ENCODE data around the gene SLC22A23. TPM values are rescaled to one million over a fixed set of nuclear protein-coding genes. Genes with fewer than 3 reads are reported as not detected.

The SLC22A23 gene
- total RNA-seq, 1 experiment from 2014 or later = 6.8 TPM

- Histone ChIP-seq H3K27me3 (ENCODE audit: insufficient read depth, low read length) (no peaks in the 10 kb centered on the region), H3K4me2 (ENCODE audit: insufficient read depth, insufficient read length, low read length) (no peak overlapping the region), H2BK12ac (ENCODE audit: insufficient read length, low read depth, low read length) (no peak overlapping the region), H2BK120ac (ENCODE audit: low read depth, low read length, poor library complexity, severe bottlenecking) (no peak overlapping the region), H4K8ac (replicated peaks; ENCODE audit: insufficient read length, low read depth, low read length) (no peak overlapping the region), H3K79me2 (ENCODE audit: insufficient read depth, low read length) (no peaks in the 10 kb centered on the region), H3K9me3 (ENCODE audit: control insufficient read depth, low read depth, low read length) (no peaks in the 10 kb centered on the region), H3T11ph (ENCODE audit: low read length) (no peak overlapping the region), H2BK15ac (ENCODE audit: low read depth, low read length) (no peak overlapping the region), H3K23me2 (ENCODE audit: insufficient read length, low read depth, low read length, poor library complexity, severe bottlenecking) (no peaks in the 10 kb centered on the region), H4K5ac (ENCODE audit: insufficient read length, low read depth, low read length) (no peak overlapping the region), H3K4ac (ENCODE audit: low read depth, low read length) (no peak overlapping the region), H2AFZ (ENCODE audit: low read length) (no peak overlapping the region), H3K18ac (ENCODE audit: insufficient read length, low read depth, low read length) (no peak overlapping the region), H3K9ac (ENCODE audit: extremely low read depth, insufficient read length, low read length) (no peak overlapping the region), H2BK5ac (ENCODE audit: insufficient read length, low read length) (no peak overlapping the region), H4K91ac (ENCODE audit: insufficient read length, low read depth, low read length) (no peak overlapping the region), H2BK20ac (ENCODE audit: low read depth, low read length, poor library complexity, severe bottlenecking) (no peak overlapping the region), H3K56ac (ENCODE audit: insufficient read length, low read depth, low read length) (no peak overlapping the region), H3K23ac (ENCODE audit: insufficient read length, low read depth, low read length) (no peak overlapping the region), H3K27ac (ENCODE audit: insufficient read length, low read depth, low read length) (no peak overlapping the region), H3K14ac (ENCODE audit: insufficient read depth, low read length) (no peak overlapping the region), H3K79me1 (ENCODE audit: insufficient read depth, low read depth, low read length, poor library complexity, severe bottlenecking) (no peaks in the 10 kb centered on the region), H3K4me1 (ENCODE audit: insufficient read depth, low read length) (peaks cover 13% of the 10 kb centered on the region), H4K20me1 (ENCODE audit: control insufficient read depth, insufficient read depth, insufficient read length) (no peaks in the 10 kb centered on the region), H2AK5ac (ENCODE audit: insufficient read length, low read length) (no peak overlapping the region)
- Mint-ChIP-seq H3K27me3 (ENCODE audit: low read depth) (no peaks in the 10 kb centered on the region), H3K4me3 (no peak overlapping the region), H3K27ac (no peak overlapping the region), H3K9me3 (no peaks in the 10 kb centered on the region), H3K36me3 (ENCODE audit: insufficient read depth in 1 of 3, low read depth in 3 of 3) (peaks cover 8 to 21% (median 14%) of the 10 kb centered on the region in 3 experiments; a peak in 6 of 7 replicates), H3K4me1 (peaks cover 30 to 31% of the 10 kb centered on the region in 2 experiments)
- DNase-seq = no peak
- TF ChIP-seq CTCF (conservative IDR thresholded peaks at IDR 0.05) = no peak
- WGBS (ENCODE audit: extremely low coverage, insufficient read length, low lambda C conversion rate) = no CpG with 5 or more reads among the region's 14 CpGs
Observed at GRCh38 chr6:3280091-3280490, 176.8 kb downstream of the SLC22A23 start.
